Neural crest cell (in vitro differentiated cells): ENCODE data around the gene NINJ2. TPM values are rescaled to one million over a fixed set of nuclear protein-coding genes. Genes with fewer than 3 reads are reported as not detected.

Experiments
- DNase-seq: peaks from one replicate; pipeline ENCODE4 v3.0.0; 2021; ENCODE audit warnings: low read depth, mixed read lengths, low spot score
- H3K27ac Mint-ChIP-seq: one replicate; pipeline ENCODE4 v1.8.0; 2021; ENCODE audit warnings: mild to moderate bottlenecking, mixed read lengths; ENCODE audit not compliant: unreplicated experiment
- H3K27me3 Mint-ChIP-seq: 2 replicates; pipeline ENCODE4 v1.8.0; 2021; ENCODE audit warnings: low read depth, mild to moderate bottlenecking, mixed read lengths
- H3K36me3 Mint-ChIP-seq: 2 replicates; pipeline ENCODE4 v1.8.0; 2021; ENCODE audit warnings: low read depth, mild to moderate bottlenecking, mixed read lengths
- H3K4me1 Mint-ChIP-seq: 2 replicates; pipeline ENCODE4 v1.8.0; 2021; ENCODE audit warnings: mixed read lengths
- H3K4me3 Mint-ChIP-seq: one replicate; pipeline ENCODE4 v1.8.0; 2021; ENCODE audit warnings: mild to moderate bottlenecking, mixed read lengths
- H3K9me3 Mint-ChIP-seq: 2 replicates; pipeline ENCODE4 v1.8.0; 2021; ENCODE audit warnings: mixed read lengths
- CTCF ChIP-seq: fragments of 200-600 bp; sonication (generic); conservative IDR thresholded peaks from 2 replicates; pipeline ENCODE4 v1.5.0; 2021; ENCODE audit warnings: antibody characterized with exemption, mild to moderate bottlenecking
- total RNA-seq: library from RNA; stranded (reverse); gene quantifications from 2 replicates; pipeline ENCODE4 v1.2.1, GENCODE V29; 2021

Gene NINJ2
- total RNA-seq, 1 donor from 2014 or later: 0.42 TPM

- DNase-seq: no peak
- Mint-ChIP-seq H3K27ac (no peak overlapping the region), H3K27me3 (peaks cover 9% of the 10 kb centered on the region), H3K4me3 (no peak overlapping the region), H3K36me3 (no peaks in the 10 kb centered on the region), H3K4me1 (no peaks in the 10 kb centered on the region), H3K9me3 (no peaks in the 10 kb centered on the region)
- TF ChIP-seq CTCF: no peak
Measured at GRCh38 chr12:669576-669945, 6.3 kb upstream of the NINJ2 start.

- no peak for DNase-seq
- H3K27ac Mint-ChIP-seq: no peak overlapping the region
- TF ChIP-seq CTCF: no peak
- no peak overlapping the region for H3K4me3 Mint-ChIP-seq
- no peaks in the 10 kb centered on the region for H3K36me3 Mint-ChIP-seq
- no peaks in the 10 kb centered on the region for H3K9me3 Mint-ChIP-seq
- H3K4me1 Mint-ChIP-seq: peaks cover 4% of the 10 kb centered on the region
- H3K27me3 Mint-ChIP-seq: peaks cover 7% of the 10 kb centered on the region
Measured at GRCh38 chr12:668090-668481, 4.8 kb upstream of the NINJ2 start.

- H3K9me3 Mint-ChIP-seq: no peaks in the 10 kb centered on the region
- TF ChIP-seq CTCF: no peak
- no peak for DNase-seq
- H3K27ac Mint-ChIP-seq: no peak overlapping the region
- no peak overlapping the region for H3K4me3 Mint-ChIP-seq
- no peaks in the 10 kb centered on the region for H3K36me3 Mint-ChIP-seq
- no peaks in the 10 kb centered on the region for H3K27me3 Mint-ChIP-seq
- peaks cover 12% of the 10 kb centered on the region for H3K4me1 Mint-ChIP-seq
Measured at GRCh38 chr12:666766-667308, 3.6 kb upstream of the NINJ2 start.

- Mint-ChIP-seq H3K4me1 (peaks cover 12% of the 10 kb centered on the region), H3K27me3 (no peaks in the 10 kb centered on the region), H3K36me3 (no peaks in the 10 kb centered on the region), H3K27ac (no peak overlapping the region), H3K4me3 (no peak overlapping the region), H3K9me3 (no peaks in the 10 kb centered on the region)
- no peak for TF ChIP-seq CTCF
- DNase-seq: no peak
Measured at GRCh38 chr12:666066-666465, 2.8 kb upstream of the NINJ2 start.

GRCh38 chr12:664779-665092 lies 1.5 kb upstream of the NINJ2 start:
- DNase-seq: no peak
- Mint-ChIP-seq H3K9me3 (no peaks in the 10 kb centered on the region), H3K4me3 (no peak overlapping the region)

More at GRCh38 chr12:664779-665092, 1.5 kb upstream of the NINJ2 start:
- Mint-ChIP-seq H3K36me3 (no peaks in the 10 kb centered on the region), H3K4me1 (peaks cover 12% of the 10 kb centered on the region), H3K27ac (no peak overlapping the region), H3K27me3 (no peaks in the 10 kb centered on the region)
- TF ChIP-seq CTCF: no peak
